ENCODE results near the gene WDR54.
"Not testable (repeated sequence)": the region's sequence is repeated elsewhere in the genome, so short reads cannot be mapped to it uniquely, and the experiment has no call there.

The WDR54 gene

GRCh38 chr2:74420443-74421103 lies 957 bp upstream of the WDR54 start:
- Histone ChIP-seq H3K27me3 (ENCODE audit: insufficient read depth, low read length) (peaks cover 31% of the 10 kb centered on the region), H3K9ac (ENCODE audit: low read depth, low read length) (peak overlapping the region; percentile 89; the same call in 1 of the 2 replicates), H3K4me3 (ENCODE audit: low read length) (peak overlapping the region; percentile 92; the same call in 1 of the 2 replicates)
- H3K36me3 ChIP-seq (ENCODE audit: insufficient read depth, low read depth, low read length); H3K27ac ChIP-seq (ENCODE audit: low read length); H3K4me1 ChIP-seq (ENCODE audit: insufficient read depth, low read length); H3K9me3 ChIP-seq (ENCODE audit: insufficient read depth, low read depth, low read length): not testable (repeated sequence)

- Histone ChIP-seq H3K36me3 (ENCODE audit: insufficient read depth, low read depth, low read length) (peaks cover 38% of the 10 kb centered on the region), H3K27ac (ENCODE audit: low read length) (no peak overlapping the region), H3K9me3 (ENCODE audit: insufficient read depth, low read depth, low read length) (no peaks in the 10 kb centered on the region), H3K27me3 (ENCODE audit: insufficient read depth, low read length) (peaks cover 31% of the 10 kb centered on the region), H3K4me1 (ENCODE audit: insufficient read depth, low read length) (no peaks in the 10 kb centered on the region), H3K9ac (ENCODE audit: low read depth, low read length) (no peak overlapping the region), H3K4me3 (ENCODE audit: low read length) (no peak overlapping the region)
Measured at GRCh38 chr2:74423231-74424095, 1.9 kb downstream of the WDR54 start.

- Histone ChIP-seq H3K9ac (ENCODE audit: low read depth, low read length) (no peak overlapping the region), H3K4me3 (ENCODE audit: low read length) (no peak overlapping the region), H3K27me3 (ENCODE audit: insufficient read depth, low read length) (peaks cover 31% of the 10 kb centered on the region), H3K9me3 (ENCODE audit: insufficient read depth, low read depth, low read length) (no peaks in the 10 kb centered on the region), H3K27ac (ENCODE audit: low read length) (no peak overlapping the region), H3K4me1 (ENCODE audit: insufficient read depth, low read length) (no peaks in the 10 kb centered on the region), H3K36me3 (ENCODE audit: insufficient read depth, low read depth, low read length) (peaks cover 47% of the 10 kb centered on the region)
Measured at GRCh38 chr2:74424139-74424992, 2.8 kb downstream of the WDR54 start.

GRCh38 chr2:74424995-74425406 lies 3.5 kb downstream of the WDR54 start:
- H3K27ac ChIP-seq (ENCODE audit: low read length) = no peak overlapping the region

GRCh38 chr2:74425523-74425922 lies 4.0 kb downstream of the WDR54 start:
- no peaks in the 10 kb centered on the region for H3K9me3 ChIP-seq (ENCODE audit: insufficient read depth, low read depth, low read length)
- peaks cover 23% of the 10 kb centered on the region for H3K27me3 ChIP-seq (ENCODE audit: insufficient read depth, low read length)
- no peak overlapping the region for H3K27ac ChIP-seq (ENCODE audit: low read length)
- no peak overlapping the region for H3K4me3 ChIP-seq (ENCODE audit: low read length)
- H3K4me1 ChIP-seq (ENCODE audit: insufficient read depth, low read length) = no peaks in the 10 kb centered on the region
- H3K36me3 ChIP-seq (ENCODE audit: insufficient read depth, low read depth, low read length) = peaks cover 58% of the 10 kb centered on the region
- H3K9ac ChIP-seq (ENCODE audit: low read depth, low read length) = no peak overlapping the region

More at GRCh38 chr2:74424995-74425406, 3.5 kb downstream of the WDR54 start:
- Histone ChIP-seq H3K9ac (ENCODE audit: low read depth, low read length) (no peak overlapping the region), H3K27me3 (ENCODE audit: insufficient read depth, low read length) (peaks cover 28% of the 10 kb centered on the region), H3K36me3 (ENCODE audit: insufficient read depth, low read depth, low read length) (peaks cover 54% of the 10 kb centered on the region), H3K4me1 (ENCODE audit: insufficient read depth, low read length) (no peaks in the 10 kb centered on the region), H3K9me3 (ENCODE audit: insufficient read depth, low read depth, low read length) (no peaks in the 10 kb centered on the region), H3K4me3 (ENCODE audit: low read length) (no peak overlapping the region)

GRCh38 chr2:74426181-74426758 lies 4.7 kb downstream of the WDR54 start:
- H3K4me1 ChIP-seq (ENCODE audit: insufficient read depth, low read length) = no peaks in the 10 kb centered on the region
- H3K4me3 ChIP-seq (ENCODE audit: low read length) = no peak overlapping the region
- H3K27me3 ChIP-seq (ENCODE audit: insufficient read depth, low read length) = peaks cover 17% of the 10 kb centered on the region
- no peak overlapping the region for H3K9ac ChIP-seq (ENCODE audit: low read depth, low read length)
- H3K27ac ChIP-seq (ENCODE audit: low read length) = no peak overlapping the region
- peaks cover 66% of the 10 kb centered on the region for H3K36me3 ChIP-seq (ENCODE audit: insufficient read depth, low read depth, low read length)
- no peaks in the 10 kb centered on the region for H3K9me3 ChIP-seq (ENCODE audit: insufficient read depth, low read depth, low read length)

GRCh38 chr2:74427551-74427950 lies 6.0 kb downstream of the WDR54 start:
- H3K4me1 ChIP-seq (ENCODE audit: insufficient read depth, low read length) = no peaks in the 10 kb centered on the region
- H3K27ac ChIP-seq (ENCODE audit: low read length) = no peak overlapping the region
- peaks cover 78% of the 10 kb centered on the region for H3K36me3 ChIP-seq (ENCODE audit: insufficient read depth, low read depth, low read length)
- no peak overlapping the region for H3K9ac ChIP-seq (ENCODE audit: low read depth, low read length)
- H3K27me3 ChIP-seq (ENCODE audit: insufficient read depth, low read length) = peaks cover 13% of the 10 kb centered on the region
- no peak overlapping the region for H3K4me3 ChIP-seq (ENCODE audit: low read length)
- no peaks in the 10 kb centered on the region for H3K9me3 ChIP-seq (ENCODE audit: insufficient read depth, low read depth, low read length)

- Histone ChIP-seq H3K9me3 (ENCODE audit: insufficient read depth, low read depth, low read length) (no peaks in the 10 kb centered on the region), H3K4me1 (ENCODE audit: insufficient read depth, low read length) (no peaks in the 10 kb centered on the region), H3K4me3 (ENCODE audit: low read length) (no peak overlapping the region), H3K27ac (ENCODE audit: low read length) (no peak overlapping the region), H3K27me3 (ENCODE audit: insufficient read depth, low read length) (peaks cover 2% of the 10 kb centered on the region; the same call in 1 of the 2 replicates), H3K36me3 (ENCODE audit: insufficient read depth, low read depth, low read length) (peaks cover 80% of the 10 kb centered on the region), H3K9ac (ENCODE audit: low read depth, low read length) (no peak overlapping the region)
Measured at GRCh38 chr2:74428675-74429074, 7.1 kb downstream of the WDR54 start.

- H3K36me3 ChIP-seq (ENCODE audit: insufficient read depth, low read depth, low read length) = peaks cover 79% of the 10 kb centered on the region
- H3K27me3 ChIP-seq (ENCODE audit: insufficient read depth, low read length) = no peaks in the 10 kb centered on the region
Measured at GRCh38 chr2:74429487-74430451, 8.2 kb downstream of the WDR54 start.

GRCh38 chr2:74430502-74430901 lies 9.0 kb downstream of the WDR54 start:
- no peak overlapping the region for H3K9ac ChIP-seq (ENCODE audit: low read depth, low read length)
- H3K36me3 ChIP-seq (ENCODE audit: insufficient read depth, low read depth, low read length) = peaks cover 71% of the 10 kb centered on the region
- no peaks in the 10 kb centered on the region for H3K9me3 ChIP-seq (ENCODE audit: insufficient read depth, low read depth, low read length)
- H3K27me3 ChIP-seq (ENCODE audit: insufficient read depth, low read length) = no peaks in the 10 kb centered on the region
- H3K4me3 ChIP-seq (ENCODE audit: low read length) = no peak overlapping the region
- no peaks in the 10 kb centered on the region for H3K4me1 ChIP-seq (ENCODE audit: insufficient read depth, low read length)
- H3K27ac ChIP-seq (ENCODE audit: low read length) = no peak overlapping the region

More at GRCh38 chr2:74429487-74430451, 8.2 kb downstream of the WDR54 start:
- Histone ChIP-seq H3K27ac (ENCODE audit: low read length) (no peak overlapping the region), H3K4me1 (ENCODE audit: insufficient read depth, low read length) (no peaks in the 10 kb centered on the region), H3K9ac (ENCODE audit: low read depth, low read length) (no peak overlapping the region), H3K9me3 (ENCODE audit: insufficient read depth, low read depth, low read length) (no peaks in the 10 kb centered on the region), H3K4me3 (ENCODE audit: low read length) (no peak overlapping the region)
